Endothelial cell (in vitro differentiated cells): ENCODE data around the gene HBE1. TPM values are rescaled to one million over a fixed set of nuclear protein-coding genes. Genes with fewer than 3 reads are reported as not detected.

Source experiments
- DNase-seq: peaks from one replicate; pipeline ENCODE4 v3.0.0; 2021; ENCODE audit warnings: low spot score
- H3K27ac Mint-ChIP-seq: one replicate; pipeline ENCODE4 v1.8.0; 2021; ENCODE audit warnings: mixed read lengths, inconsistent platforms; ENCODE audit not compliant: unreplicated experiment
- H3K27me3 Mint-ChIP-seq: one replicate; pipeline ENCODE4 v1.8.0; 2021; ENCODE audit warnings: mild to moderate bottlenecking, moderate library complexity, mixed read lengths, inconsistent platforms; ENCODE audit not compliant: unreplicated experiment
- H3K36me3 Mint-ChIP-seq: one replicate; pipeline ENCODE4 v1.8.0; 2021; ENCODE audit warnings: mild to moderate bottlenecking, low read depth, mixed read lengths, inconsistent platforms; ENCODE audit not compliant: unreplicated experiment
- H3K4me1 Mint-ChIP-seq: one replicate; pipeline ENCODE4 v1.8.0; 2021; ENCODE audit warnings: mild to moderate bottlenecking, mixed read lengths, inconsistent platforms; ENCODE audit not compliant: unreplicated experiment
- H3K4me3 Mint-ChIP-seq: one replicate; pipeline ENCODE4 v1.8.0; 2021; ENCODE audit warnings: mild to moderate bottlenecking, mixed read lengths, inconsistent platforms; ENCODE audit not compliant: unreplicated experiment
- H3K9me3 Mint-ChIP-seq: one replicate; pipeline ENCODE4 v1.8.0; 2021; ENCODE audit warnings: mixed read lengths, inconsistent platforms; ENCODE audit not compliant: unreplicated experiment
- total RNA-seq: library from RNA; stranded (reverse); fragmentation: NEBNext Ultra II Directional; extraction: Animal tissue kit (Norgen Biotek cat#: 25700); gene quantifications from one replicate; pipeline ENCODE4 v1.2.1, GENCODE V29; 2021; ENCODE audit not compliant: unreplicated experiment
- TF ChIP-seq, protein P1 (sequence below): fragments of 200-600 bp; sonication (generic); IDR thresholded peaks from one replicate; pipeline ENCODE4 v1.5.0; 2021; ENCODE audit warnings: antibody characterized with exemption; ENCODE audit not compliant: unreplicated experiment

The HBE1 gene
- total RNA-seq, 1 donor from 2014 or later: not detected

DNA sequence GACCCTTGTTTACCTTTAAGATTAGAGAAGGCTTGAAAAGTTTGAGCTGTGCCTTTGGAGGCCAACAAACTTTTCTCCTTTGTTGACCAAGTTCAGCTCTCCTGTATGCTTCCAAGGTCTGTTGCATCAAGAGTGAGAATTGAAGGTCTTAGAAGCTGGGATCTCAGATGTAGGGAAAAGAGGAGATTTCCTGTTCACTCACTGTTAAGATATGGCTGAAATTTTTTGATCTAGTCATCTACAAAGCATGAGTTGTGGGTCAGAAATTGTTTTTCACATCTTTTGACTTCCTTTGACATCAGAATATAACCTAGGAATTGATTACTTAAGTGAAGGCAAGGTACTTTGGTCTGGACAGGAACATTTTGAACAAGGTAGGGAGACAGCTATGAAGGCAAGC is 20.0 kb upstream of the HBE1 start:
- DNase-seq: no peak
- Mint-ChIP-seq H3K9me3 (no peaks in the 10 kb centered on the region), H3K27me3 (no peaks in the 10 kb centered on the region), H3K36me3 (no peaks in the 10 kb centered on the region), H3K4me1 (no peaks in the 10 kb centered on the region), H3K4me3 (no peak overlapping the region), H3K27ac (no peak overlapping the region)
- TF ChIP-seq, protein P1, sequence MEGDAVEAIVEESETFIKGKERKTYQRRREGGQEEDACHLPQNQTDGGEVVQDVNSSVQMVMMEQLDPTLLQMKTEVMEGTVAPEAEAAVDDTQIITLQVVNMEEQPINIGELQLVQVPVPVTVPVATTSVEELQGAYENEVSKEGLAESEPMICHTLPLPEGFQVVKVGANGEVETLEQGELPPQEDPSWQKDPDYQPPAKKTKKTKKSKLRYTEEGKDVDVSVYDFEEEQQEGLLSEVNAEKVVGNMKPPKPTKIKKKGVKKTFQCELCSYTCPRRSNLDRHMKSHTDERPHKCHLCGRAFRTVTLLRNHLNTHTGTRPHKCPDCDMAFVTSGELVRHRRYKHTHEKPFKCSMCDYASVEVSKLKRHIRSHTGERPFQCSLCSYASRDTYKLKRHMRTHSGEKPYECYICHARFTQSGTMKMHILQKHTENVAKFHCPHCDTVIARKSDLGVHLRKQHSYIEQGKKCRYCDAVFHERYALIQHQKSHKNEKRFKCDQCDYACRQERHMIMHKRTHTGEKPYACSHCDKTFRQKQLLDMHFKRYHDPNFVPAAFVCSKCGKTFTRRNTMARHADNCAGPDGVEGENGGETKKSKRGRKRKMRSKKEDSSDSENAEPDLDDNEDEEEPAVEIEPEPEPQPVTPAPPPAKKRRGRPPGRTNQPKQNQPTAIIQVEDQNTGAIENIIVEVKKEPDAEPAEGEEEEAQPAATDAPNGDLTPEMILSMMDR: no peak

DNA sequence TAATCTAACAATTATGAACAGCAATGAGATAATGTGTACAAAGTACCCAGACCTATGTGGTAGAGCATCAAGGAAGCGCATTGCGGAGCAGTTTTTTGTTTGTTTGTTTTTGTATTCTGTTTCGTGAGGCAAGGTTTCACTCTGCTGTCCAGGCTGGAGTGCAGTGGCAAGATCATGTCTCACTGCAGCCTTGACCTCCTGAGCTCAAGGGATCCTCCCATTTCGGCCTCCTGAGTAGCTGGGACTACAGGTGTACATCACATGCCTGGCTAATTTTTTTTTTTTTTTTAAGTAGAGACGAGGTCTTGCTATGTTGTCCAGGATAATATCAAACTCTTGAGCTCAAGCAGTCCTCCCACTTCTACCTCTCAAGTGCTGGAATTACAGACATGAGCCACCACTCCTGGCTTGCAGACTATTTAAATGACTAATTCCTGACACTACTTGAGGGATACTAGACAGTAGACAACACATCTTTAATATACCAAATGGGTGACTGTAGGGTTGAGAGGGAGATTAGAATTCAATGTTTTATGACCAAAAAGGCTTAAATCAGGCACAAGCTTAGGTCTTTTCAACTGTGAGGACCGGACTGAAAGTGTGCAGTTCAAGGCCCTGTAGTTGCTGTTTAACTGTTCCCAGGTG is 19.3 kb upstream of the HBE1 start:
- no peak for DNase-seq
- Mint-ChIP-seq H3K36me3 (no peaks in the 10 kb centered on the region), H3K9me3 (no peaks in the 10 kb centered on the region), H3K4me3 (no peak overlapping the region), H3K27ac (no peak overlapping the region), H3K27me3 (no peaks in the 10 kb centered on the region), H3K4me1 (no peaks in the 10 kb centered on the region)
- TF ChIP-seq, protein P1: no peak

DNA sequence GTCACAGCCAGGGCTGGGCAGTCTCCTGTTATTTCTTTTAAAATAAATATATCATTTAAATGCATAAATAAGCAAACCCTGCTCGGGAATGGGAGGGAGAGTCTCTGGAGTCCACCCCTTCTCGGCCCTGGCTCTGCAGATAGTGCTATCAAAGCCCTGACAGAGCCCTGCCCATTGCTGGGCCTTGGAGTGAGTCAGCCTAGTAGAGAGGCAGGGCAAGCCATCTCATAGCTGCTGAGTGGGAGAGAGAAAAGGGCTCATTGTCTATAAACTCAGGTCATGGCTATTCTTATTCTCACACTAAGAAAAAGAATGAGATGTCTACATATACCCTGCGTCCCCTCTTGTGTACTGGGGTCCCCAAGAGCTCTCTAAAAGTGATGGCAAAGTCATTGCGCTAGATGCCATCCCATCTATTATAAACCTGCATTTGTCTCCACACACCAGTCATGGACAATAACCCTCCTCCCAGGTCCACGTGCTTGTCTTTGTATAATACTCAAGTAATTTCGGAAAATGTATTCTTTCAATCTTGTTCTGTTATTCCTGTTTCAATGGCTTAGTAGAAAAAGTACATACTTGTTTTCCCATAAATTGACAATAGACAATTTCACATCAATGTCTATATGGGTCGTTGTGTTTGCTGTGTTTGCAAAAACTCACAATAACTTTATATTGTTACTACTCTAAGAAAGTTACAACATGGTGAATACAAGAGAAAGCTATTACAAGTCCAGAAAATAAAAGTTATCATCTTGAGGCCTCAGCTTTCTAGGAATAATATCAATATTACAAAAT is 18.6 kb upstream of the HBE1 start:
- H3K27ac Mint-ChIP-seq: no peak overlapping the region
- no peaks in the 10 kb centered on the region for H3K27me3 Mint-ChIP-seq
- H3K36me3 Mint-ChIP-seq: no peaks in the 10 kb centered on the region
- H3K9me3 Mint-ChIP-seq: no peaks in the 10 kb centered on the region
- TF ChIP-seq, protein P1: no peak
- H3K4me1 Mint-ChIP-seq: no peaks in the 10 kb centered on the region
- no peak for DNase-seq
- H3K4me3 Mint-ChIP-seq: no peak overlapping the region

DNA sequence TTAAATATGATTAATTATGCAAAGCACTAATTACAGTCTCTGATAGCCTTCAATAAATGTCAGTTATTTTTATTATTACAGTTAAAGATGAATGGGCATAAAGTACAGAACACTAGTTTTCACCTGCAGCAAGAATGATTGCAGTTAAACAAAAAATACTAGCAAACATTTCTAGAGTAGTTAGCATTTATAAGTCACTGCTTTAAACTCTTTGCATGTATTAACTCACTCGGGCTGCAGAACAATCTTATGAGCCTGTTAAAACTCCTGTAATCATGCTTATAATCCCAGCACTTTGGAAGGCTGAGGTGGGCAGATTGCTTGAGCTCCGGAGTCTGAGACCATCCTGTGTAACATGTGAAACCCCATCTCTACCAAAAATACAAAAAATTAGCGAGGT is 17.2 kb upstream of the HBE1 start:
- H3K27me3 Mint-ChIP-seq: no peaks in the 10 kb centered on the region
- no peaks in the 10 kb centered on the region for H3K4me1 Mint-ChIP-seq
- no peak overlapping the region for H3K4me3 Mint-ChIP-seq
- no peaks in the 10 kb centered on the region for H3K36me3 Mint-ChIP-seq
- TF ChIP-seq, protein P1: no peak
- no peaks in the 10 kb centered on the region for H3K9me3 Mint-ChIP-seq
- DNase-seq: no peak
- no peak overlapping the region for H3K27ac Mint-ChIP-seq

DNA sequence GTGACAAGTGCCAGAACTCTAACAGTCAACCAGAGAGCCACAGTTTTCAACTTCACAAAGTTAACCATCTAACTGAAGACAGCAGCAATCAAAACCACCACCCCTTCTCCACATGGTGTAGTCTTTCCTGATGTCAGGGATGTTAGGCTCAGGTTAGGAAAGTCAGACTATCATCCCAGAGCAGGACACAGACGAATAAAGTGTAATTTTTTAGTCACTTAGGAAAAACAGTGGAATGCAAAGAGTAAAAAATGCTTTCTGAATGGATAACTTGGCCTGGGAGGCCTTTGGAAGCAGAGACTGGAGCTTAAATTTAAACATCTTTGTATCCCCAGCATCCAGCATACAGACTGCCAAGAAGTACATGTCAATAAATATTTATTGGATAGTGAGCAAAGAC is 16.6 kb upstream of the HBE1 start:
- Mint-ChIP-seq H3K4me3 (no peak overlapping the region), H3K27ac (no peak overlapping the region), H3K27me3 (no peaks in the 10 kb centered on the region), H3K9me3 (no peaks in the 10 kb centered on the region), H3K36me3 (no peaks in the 10 kb centered on the region), H3K4me1 (no peaks in the 10 kb centered on the region)
- TF ChIP-seq, protein P1: no peak
- DNase-seq: no peak
